Central memory CD4-positive, alpha-beta T cell (primary cell): Measurements from ENCODE around the gene GPR50.

Experiments used
- DNase-seq: peaks from one replicate; pipeline ENCODE4 v3.0.0; 2022
- total RNA-seq, 3 experiments: gene quantifications; one replicate each; lab custom pipeline; 2026; lab: John Stamatoyannopoulos, UW

Gene GPR50
- 0 reads per million in 3 experiments for total RNA-seq

DNA sequence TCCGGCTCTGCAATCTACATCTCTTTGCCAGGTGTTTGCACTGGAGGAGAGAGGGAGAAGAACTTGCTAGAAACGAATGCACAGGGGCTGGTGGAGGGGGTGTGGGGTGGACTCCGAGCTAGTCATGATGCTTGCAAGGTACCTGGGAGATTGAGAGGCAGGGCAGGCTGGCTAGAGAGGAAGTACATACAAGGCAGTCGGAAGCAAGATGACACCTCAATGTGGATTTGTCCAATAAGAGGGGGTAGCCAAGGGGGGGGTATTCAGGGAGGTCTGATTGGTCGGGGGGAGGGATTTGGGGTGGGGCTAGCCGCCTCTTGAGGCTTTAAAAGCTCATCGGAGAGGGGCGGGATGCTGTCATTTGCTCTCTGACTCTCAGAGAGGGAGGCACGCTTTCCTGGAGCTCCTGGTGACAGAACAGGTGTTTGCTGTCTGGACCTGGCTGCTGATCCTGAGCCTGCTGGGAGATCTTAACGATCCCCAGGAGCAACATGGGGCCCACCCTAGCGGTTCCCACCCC, at the start of gene GPR50:
TSS of gene GPR50 (plus strand) at position 354 of the 520 bp plus-strand sequence. CDS start at position 492, 138 bp downstream.
- DNase-seq, result no peak

DNA sequence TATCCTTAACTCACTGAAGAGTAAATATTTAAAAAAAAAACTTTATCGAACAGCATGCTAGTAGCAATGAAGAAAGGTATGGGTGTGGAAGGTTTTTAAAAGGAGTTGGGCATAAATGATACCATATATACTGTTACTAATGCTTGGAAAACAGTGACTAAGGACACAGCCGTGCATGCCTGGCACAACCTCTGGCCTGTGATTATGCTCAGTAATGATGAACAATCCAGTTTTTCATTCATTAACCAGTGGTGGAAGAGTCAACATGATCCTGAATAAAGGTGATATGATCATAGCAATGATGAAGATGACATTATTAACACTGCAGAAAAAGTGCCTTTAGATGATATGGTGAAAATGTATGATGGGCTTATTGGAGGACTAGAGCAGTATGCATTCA, 43.9 kb upstream of the GPR50 start:
- no peak for DNase-seq

DNA sequence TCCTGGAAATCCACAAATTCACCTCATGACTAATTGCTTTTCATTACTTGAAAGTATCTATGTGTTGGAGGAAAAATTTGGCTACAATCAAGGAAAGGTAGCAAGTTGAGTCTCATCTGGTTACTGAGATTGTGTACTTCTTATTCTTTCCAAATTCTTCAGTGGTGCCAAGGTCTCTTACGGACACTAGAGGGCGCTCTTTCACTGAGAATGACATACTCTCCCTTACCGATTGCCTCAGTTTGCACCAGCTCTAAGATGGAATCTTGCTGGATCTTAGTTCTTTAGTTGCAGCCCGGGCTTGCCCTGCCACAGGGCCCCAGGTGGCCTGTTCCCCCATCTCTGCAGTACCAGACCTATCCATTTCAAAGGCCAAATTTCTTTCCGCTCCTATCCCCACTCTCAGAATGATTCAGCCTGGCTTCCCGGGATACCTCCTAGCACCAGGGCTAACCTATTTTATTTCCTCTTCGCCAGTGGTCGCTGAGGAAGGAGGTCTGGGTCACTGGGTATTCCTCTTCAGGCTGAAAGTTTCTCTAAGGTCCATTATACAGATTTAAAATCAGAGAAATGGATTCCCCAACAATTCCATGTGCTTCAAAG, 24.6 kb upstream of the GPR50 start:
- peak; percentile 26 for DNase-seq

DNA sequence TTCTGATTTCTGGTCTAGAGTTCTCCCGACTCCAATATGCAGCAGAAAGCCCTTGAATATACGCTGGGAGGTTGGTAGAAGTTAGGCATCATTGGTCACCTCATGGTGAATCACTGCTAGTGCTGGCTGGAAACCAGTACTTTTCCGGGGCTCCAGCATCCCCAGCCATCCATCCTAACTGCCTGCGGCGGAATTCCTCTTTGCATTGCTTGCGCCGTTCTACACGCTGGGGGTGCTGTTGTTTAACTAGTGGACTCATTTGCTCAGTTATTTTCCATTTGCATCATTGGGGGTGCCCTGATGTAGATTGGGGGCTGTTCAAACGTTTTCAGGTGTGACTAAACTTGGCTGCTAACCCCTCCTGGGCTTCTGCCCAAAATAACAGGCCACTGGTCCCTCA, 23.3 kb upstream of the GPR50 start:
- no peak for DNase-seq

DNA sequence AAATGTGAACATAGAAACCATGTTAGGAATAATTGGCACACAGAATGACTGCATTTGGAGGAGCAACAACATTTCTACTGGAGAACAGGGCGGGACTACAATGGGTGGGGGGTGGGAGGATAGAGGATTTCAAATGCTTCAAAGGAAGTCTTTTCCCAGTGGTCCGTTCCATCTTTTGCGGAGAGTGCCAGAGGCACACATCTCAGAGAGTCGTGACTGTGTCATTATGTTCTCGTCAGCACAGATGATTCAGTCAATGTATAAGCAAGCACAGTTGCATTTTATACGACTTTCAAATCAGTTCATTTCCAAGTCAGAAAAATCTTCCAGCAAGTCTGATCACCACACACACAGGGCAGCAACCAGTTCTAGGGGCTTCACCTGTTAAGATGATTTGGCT, 22.7 kb upstream of the GPR50 start:
- no peak for DNase-seq

DNA sequence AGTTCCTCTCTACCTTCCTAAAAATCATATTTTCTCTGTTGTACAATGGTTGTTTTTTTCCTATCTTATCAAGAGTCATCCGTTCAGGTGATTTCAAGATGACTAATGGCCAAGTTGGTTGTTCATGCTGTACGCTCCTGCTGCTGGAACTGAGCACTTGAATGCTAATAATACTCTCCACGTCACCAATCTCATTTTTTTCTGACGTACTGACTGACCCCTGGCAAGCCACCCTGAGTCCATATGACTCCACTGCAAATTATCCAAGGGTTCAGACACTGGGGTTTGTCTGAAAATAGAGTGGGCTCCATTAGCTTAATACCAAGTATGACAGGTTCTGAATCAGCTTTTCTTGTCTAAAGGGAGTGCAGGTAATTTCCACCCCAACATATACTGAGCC, 21.1 kb upstream of the GPR50 start:
- DNase-seq, result no peak

DNA sequence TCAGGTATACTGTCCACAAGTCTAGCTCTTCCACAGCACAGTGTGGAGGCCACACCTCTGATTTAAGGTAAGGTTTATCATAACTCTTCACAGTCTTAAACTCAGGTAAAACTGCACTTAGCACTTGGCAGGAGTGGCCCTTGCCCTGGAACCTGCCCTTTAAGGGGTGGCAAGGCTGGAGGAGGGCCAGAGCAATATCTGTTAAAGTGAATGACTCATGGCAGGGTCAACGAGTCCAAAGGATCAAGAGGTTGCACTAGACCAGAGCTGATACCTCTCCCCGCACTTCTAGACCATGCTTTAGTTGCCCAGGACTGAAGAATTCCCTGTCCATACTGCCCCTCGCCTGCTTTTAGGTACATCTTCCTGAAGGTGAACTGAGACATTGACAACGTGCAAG, 14.7 kb upstream of the GPR50 start:
- no peak for DNase-seq

DNA sequence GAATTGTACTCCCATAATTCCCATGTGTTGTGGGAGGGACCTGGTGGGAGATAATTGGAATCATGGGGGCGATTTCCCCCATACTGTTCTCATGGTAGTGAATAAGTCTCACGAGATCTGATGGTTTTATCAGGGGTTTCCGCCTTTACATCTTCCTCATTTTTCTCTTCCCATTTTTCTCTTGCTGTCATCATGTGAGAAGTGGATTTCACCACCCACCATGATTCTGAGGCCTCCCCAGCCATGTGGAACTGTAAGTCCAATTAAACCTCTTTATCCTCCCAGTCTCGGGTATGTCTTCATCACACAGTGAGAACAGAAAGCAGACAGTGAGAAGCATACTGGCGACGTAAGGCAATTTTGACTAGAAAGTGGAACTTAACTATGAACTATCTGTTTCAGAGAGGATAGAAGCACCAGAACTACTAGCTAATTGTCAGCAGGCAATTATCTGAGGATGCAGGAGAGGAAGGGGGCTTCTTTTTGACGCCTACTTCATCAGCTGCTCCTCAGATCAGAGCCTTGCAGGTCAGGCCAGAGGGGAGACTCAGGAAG, 8.5 kb upstream of the GPR50 start:
- DNase-seq, result no peak

DNA sequence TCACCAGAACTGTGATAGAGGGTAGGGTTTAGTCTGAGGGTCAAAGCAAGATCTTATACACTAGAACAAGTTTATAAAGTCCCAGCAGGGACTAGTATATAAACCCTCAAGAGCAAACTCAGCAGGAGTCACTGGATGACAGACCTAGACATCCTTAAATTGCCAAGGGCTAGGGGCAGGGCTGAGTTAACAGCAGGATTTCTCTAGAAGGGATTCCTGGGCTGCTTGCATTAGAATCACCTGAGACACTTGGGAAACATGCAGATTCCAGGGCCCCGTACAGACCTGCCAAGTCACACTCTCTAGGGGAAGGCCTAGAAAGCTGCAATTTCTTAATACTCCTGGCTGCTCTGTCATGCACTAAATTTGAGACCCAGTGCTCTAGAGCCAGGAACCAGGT, 6.6 kb upstream of the GPR50 start:
- DNase-seq, result no peak

DNA sequence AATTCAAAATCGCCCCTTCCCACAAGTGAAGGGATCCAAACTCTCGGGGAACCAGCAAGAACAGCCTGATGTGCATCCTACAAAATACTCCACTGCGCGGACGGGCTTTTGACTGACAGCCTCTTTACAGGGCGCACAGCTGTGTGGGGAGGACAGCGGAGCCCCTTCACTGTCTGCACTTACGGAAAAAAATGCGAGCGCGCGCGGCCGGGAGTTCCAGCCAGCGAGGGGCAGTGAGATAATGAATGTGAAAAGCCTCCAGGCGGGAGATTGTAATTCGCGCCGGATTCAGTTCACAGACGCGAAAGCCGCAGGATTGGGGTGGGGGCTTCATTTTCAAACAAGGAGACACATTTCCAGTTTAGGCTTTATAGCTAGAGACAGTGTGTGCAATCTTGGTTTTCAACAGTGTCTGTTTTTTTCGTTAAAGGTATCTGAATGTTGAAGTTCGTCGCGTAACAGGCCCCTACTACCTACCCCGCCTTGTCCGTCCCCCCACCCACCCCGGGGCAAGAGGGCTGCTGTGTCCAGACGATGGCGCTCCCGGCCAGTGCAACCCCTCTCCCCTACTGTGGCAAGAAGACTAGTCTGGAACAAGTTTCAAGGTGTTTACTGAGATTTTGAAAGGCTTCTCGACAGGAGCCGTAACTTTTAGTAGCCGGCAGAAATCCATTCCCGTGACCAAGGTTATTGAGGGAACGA, 1.7 kb upstream of the GPR50 start:
- DNase-seq, result no peak

DNA sequence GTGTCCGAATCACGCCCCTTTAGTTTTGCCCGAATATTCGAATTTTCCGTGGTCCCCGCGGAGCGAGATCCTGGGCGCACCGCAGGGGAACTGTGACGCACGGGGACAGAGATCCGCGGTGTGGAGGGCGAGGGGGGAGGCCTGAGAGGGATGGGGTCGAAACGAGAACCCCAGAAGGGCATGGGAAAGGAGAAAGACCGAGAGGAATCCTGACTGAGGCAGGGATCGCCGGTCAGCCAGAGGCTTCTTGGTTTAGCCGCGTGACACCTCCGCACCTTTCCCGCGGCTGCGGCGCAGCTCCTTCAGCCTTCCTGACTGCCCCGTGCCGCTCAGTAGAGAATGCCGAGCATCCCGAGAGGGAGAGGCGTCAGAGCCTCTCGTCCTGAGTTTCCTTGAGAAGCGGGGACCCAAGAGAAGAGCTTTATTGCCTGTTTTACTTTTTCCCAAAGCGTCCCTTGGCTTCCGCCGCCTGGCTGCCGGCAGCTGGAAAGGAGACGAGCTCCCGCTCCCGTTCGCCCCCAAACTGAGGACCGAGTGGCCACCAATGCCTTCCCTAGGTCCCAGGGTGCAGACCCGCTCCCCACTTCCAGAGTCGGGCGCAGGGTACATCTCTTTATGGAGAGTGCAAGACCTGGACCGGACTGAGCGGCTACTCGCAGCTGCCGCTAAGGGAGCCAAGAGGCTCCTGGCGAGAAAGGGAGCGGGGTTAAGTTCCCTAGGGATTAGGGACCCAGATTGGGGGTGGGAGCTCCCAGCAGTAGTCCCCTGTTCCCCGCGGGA, 911 bp upstream of the GPR50 start:
- DNase-seq, result no peak

DNA sequence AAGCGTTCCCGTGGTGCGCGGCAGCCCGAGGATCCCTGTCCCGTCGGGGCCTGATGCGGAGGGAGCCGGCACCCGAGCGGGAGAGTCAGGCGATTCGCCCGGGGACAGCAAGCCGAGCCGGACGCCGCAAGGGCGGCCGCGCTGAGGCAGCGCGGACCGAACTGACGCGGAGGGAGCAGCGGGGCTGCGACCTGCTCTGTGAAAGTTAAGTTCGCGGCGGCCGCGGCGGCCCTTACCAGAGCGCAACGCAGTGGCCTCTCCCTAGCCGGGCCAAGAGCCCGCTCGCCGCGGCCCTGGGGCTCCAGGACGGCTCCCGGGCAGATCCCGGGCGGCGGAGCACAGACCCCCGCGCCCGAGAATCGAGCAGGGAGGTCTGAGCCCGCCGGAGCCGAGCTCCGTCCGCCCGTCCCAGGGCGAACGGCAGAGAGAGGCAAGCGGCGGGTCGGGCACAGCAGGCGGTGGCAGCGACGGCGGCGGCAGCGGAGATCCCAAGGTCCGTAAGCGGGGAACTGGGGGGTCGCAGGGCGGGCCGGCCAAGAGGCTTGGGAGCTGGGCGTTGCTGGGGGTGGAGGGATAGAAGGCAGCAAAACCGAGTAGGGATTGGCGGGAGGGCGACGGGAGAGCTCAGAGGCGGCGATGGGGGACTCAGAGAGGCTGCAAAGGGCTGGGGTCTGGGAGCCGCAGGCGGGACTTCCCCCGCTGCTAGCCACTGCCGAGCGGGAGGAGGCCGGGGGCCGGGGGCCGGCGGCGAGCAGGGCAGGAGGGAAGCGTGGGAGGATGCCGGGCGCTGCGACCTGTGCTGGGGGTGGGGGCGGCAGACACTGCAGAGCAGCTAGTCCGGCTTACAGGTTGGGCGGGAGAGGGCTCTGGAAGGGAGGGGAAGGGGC, 1.0 kb downstream of the GPR50 start:
- no peak for DNase-seq

DNA sequence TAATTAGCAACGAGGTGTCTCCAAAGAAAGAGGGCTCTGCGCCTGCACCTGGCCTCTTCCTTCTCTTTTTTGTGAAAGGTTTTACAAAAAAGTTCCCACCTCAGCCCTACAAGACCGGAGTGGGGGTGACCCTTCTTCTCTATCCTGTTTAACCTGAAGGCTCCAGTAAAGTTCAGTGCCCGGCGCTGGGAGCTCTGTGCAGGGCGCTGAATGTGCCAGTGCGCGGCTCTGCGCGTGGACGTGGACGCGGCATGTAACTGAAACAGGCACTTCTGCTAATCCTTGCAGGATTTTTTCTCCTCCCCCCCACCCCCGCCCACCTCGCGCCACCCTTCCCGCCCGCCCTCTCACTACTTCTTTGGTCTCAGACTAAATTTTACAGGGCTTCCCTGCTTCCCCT, 2.4 kb downstream of the GPR50 start:
- no peak for DNase-seq

DNA sequence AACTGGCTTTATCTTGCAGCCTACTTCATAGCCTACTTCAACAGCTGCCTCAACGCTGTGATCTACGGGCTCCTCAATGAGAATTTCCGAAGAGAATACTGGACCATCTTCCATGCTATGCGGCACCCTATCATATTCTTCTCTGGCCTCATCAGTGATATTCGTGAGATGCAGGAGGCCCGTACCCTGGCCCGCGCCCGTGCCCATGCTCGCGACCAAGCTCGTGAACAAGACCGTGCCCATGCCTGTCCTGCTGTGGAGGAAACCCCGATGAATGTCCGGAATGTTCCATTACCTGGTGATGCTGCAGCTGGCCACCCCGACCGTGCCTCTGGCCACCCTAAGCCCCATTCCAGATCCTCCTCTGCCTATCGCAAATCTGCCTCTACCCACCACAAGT, 4.0 kb downstream of the GPR50 start:
- no peak for DNase-seq

DNA sequence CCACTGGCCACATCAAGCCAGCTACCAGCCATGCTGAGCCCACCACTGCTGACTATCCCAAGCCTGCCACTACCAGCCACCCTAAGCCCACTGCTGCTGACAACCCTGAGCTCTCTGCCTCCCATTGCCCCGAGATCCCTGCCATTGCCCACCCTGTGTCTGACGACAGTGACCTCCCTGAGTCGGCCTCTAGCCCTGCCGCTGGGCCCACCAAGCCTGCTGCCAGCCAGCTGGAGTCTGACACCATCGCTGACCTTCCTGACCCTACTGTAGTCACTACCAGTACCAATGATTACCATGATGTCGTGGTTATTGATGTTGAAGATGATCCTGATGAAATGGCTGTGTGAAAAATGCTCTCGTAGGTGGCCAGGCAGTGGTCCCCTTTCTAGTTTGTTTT, 4.7 kb downstream of the GPR50 start:
- DNase-seq, result no peak

DNA sequence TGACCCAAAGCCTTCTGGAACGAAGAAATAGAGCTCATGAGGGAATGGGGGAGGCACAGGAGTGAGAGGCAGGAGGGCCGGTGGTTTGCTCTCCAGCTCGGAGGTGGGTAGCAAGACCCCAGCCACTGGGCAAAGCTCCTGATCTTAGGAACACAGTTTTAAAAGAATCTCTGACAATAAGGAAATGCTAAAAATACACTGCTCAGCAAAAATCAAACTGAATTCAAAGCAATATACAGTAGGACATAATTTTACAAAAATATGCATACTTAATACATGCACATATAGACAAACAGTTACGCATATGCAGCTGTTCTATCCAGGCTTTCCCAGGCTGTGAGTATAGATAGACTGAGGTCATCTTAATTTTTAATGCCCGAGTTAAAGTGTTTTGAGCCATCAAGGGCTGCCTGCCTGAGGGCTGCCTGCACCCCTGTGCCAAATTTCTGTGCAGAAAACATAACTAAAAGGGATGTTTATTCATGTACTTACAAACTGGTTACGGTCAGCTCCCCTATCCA, 6.9 kb downstream of the GPR50 start:
- DNase-seq, result no peak

DNA sequence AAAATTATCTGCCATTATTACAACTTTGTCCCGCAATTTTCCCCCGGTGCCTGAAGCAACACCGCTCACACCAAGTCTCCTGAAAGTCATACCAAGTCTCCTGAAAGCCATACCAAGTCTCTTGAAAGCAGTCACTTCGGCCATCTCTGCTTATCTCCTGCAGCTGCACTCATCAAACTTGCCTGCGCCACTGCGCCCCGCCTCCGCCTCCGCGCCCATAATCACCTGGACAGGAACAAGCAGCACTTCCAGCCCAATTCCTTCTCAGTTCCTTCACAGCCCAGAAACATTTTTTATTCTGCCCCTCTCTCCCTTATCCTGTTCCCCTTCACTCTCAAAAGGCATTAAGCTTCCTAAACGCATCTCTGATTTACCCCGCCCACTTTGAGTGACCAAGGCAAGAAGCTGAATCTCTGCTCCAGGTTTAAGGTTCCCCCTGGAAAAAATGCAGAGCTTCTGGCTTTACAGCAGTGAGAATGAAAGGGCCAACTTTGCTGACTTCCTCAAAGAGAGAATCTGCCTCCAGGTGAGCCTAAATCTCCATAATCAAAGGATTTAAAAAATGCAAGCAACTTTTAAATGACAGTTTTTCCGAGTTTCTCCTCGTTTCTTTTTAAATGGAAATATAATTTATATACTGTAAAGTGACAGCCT, 7.7 kb downstream of the GPR50 start:
- DNase-seq, result no peak

DNA sequence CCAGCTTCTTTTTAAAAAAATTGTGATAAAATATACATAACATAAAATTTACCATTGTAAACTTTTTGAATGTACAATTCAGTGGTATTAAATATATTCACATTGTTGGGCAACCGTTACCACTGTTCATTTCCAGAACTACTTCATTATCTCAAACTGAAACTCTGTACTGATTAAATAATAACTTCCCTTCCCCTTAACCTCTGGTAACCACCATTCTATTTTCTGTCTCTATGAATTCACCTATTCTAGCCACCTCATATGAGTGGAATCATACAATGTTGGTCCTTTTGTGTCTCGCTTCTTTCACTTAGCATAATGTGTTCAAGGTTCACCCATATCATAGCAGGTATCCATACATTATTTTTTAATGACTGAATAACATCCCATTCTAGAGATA, 8.3 kb downstream of the GPR50 start:
- no peak for DNase-seq

DNA sequence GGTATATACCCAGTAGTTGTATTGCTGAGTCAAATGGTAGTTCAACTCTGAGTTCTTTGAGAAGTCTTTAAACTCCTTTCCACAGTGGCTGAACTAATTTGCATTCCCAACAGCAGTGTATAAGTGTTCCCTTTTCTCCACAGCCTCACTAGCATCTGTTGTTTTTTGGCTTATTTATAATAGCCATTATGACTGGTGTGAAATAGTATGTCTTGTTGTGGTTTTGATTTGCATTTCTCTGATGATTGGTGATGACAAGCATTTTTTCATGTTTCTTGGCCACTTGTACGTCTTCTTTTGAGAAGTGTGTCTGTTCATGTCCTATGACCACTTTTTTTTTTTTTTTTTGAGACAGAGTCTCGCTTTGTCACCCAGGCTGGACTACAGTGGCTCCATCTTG, 30.5 kb downstream of the GPR50 start:
- no peak for DNase-seq

DNA sequence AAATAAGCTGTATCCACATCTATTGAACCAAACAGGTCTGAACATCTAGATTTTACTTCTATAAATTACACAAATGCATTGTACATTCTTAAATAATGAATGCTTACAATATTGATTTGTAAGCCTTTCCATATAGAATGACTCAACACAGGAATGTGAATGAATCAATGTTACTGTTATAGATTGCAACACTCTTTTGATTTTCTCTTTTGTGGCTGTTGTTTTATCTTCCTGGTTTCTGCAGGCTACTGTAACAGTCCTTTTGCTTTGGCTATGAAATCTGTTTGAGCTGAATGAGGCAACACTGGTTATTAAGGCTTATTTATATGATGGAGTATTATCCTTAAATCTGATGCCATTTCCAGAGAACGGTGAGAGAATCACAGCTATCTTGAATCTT, 49.5 kb downstream of the GPR50 start:
- DNase-seq, result no peak

DNA sequence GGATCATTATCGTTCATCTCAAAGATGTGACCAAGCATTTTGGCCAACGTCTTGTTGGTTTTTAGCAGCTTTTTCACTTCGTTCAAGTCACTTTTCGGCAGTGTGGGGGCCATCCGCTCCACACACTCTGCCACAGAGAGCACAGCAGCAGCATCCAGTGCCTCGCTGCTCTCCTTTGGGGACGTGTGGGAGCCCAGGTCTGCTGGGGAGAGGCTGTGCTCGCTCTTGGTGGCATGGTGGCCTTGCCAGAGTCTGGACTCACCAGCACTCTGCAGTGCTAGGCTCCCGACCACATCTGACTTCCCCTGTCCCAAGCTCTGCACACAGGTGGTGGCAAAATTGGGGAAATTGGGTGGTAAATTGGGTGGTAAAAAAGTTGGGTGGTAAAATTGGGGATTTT, 50.6 kb downstream of the GPR50 start:
- DNase-seq, result no peak

DNA sequence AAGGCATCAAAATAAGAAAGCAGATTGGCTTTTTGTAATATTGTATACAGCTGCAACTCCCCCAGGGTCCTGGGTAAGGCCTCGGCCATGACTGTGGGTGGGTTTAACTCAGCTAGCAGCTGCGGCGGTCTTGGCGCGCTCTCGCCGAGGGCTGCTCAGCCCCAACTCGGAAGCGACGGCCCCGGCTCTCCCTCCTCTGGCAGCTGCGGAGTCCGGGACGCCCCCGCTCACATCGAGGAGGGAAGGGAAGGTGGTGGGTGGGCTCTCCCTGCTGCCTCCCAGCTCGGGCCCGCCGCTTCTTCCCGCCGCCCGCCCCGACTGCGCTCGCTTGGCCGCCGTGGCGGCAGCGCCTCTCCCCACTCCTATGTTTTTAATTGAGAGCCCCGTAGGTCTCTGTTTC, 51.2 kb downstream of the GPR50 start:
- DNase-seq, result no peak
